ENCODE results near the gene RMDN2. TPM values are rescaled to one million over a fixed set of nuclear protein-coding genes. Genes with fewer than 3 reads are reported as not detected.

Gene RMDN2
- total RNA-seq, 2 donors from 2014 or later = 3.9 to 4.9 TPM

- peaks cover 12% of the 10 kb centered on the region for H3K9me3 ChIP-seq (ENCODE audit: control insufficient read depth, low read length)
- Mint-ChIP-seq H3K36me3 (ENCODE audit: low read depth) (peaks cover 18% of the 10 kb centered on the region), H3K27ac (no peak overlapping the region), H3K27me3 (ENCODE audit: insufficient read depth) (peaks cover 4% of the 10 kb centered on the region), H3K4me3 (no peak overlapping the region), H3K9me3 (peaks cover 41% of the 10 kb centered on the region), H3K4me1 (no peaks in the 10 kb centered on the region)
- H3K27me3 ChIP-seq (ENCODE audit: control insufficient read depth, insufficient read depth, low read length, poor library complexity, severe bottlenecking) = no peaks in the 10 kb centered on the region
- no peaks in the 10 kb centered on the region for H3K36me3 ChIP-seq (ENCODE audit: control insufficient read depth, insufficient read depth, low read length)
- WGBS, 2 experiments (ENCODE audit: insufficient coverage in 1 of 2, insufficient read length in 1 of 2) = 92 to 100% methylated on average over 1 of the region's 1 CpG
- no peak for DNase-seq
- no peak overlapping the region for H3K9ac ChIP-seq (ENCODE audit: extremely low read depth, low read length, poor library complexity, severe bottlenecking)
- H3K4me3 ChIP-seq (ENCODE audit: low read length) = no peak overlapping the region
- TF ChIP-seq CTCF (conservative IDR thresholded peaks at IDR 0.05) = no peak
- H3K4me1 ChIP-seq (ENCODE audit: control insufficient read depth, insufficient read depth, low read length) = no peaks in the 10 kb centered on the region
- no peak overlapping the region for H3K27ac ChIP-seq (ENCODE audit: low read depth, low read length)
Observed at GRCh38 chr2:38010995-38011394, 85.9 kb downstream of the RMDN2 start.

- no peak for TF ChIP-seq CTCF (conservative IDR thresholded peaks at IDR 0.05)
- H3K9me3 Mint-ChIP-seq = peaks cover 44% of the 10 kb centered on the region
- H3K27ac Mint-ChIP-seq = no peak overlapping the region
- H3K27me3 Mint-ChIP-seq (ENCODE audit: insufficient read depth) = peaks cover 4% of the 10 kb centered on the region
- no peak overlapping the region for H3K9ac ChIP-seq (ENCODE audit: extremely low read depth, low read length, poor library complexity, severe bottlenecking)
- no peak overlapping the region for H3K4me3 Mint-ChIP-seq
- no peaks in the 10 kb centered on the region for H3K36me3 ChIP-seq (ENCODE audit: control insufficient read depth, insufficient read depth, low read length)
- peaks cover under 1% of the 10 kb centered on the region for H3K4me1 ChIP-seq (ENCODE audit: control insufficient read depth, insufficient read depth, low read length)
- no peak overlapping the region for H3K4me3 ChIP-seq (ENCODE audit: low read length)
- no peaks in the 10 kb centered on the region for H3K27me3 ChIP-seq (ENCODE audit: control insufficient read depth, insufficient read depth, low read length, poor library complexity, severe bottlenecking)
- 86 to 87% methylated on average over 3 of the region's 3 CpGs for WGBS, 2 experiments (ENCODE audit: insufficient coverage in 1 of 2, insufficient read length in 1 of 2)
- no peak for DNase-seq
- peaks cover 20% of the 10 kb centered on the region for H3K36me3 Mint-ChIP-seq (ENCODE audit: low read depth)
- H3K27ac ChIP-seq (ENCODE audit: low read depth, low read length) = no peak overlapping the region
- peaks cover 12% of the 10 kb centered on the region for H3K9me3 ChIP-seq (ENCODE audit: control insufficient read depth, low read length)
- H3K4me1 Mint-ChIP-seq = peaks cover 5% of the 10 kb centered on the region
Observed at GRCh38 chr2:38013158-38013752, 88.2 kb downstream of the RMDN2 start.

- TF ChIP-seq CTCF (conservative IDR thresholded peaks at IDR 0.05) = no peak
- Mint-ChIP-seq H3K27ac (no peak overlapping the region), H3K36me3 (ENCODE audit: low read depth) (peaks cover 9% of the 10 kb centered on the region), H3K4me1 (peaks cover 9% of the 10 kb centered on the region), H3K9me3 (peaks cover 25% of the 10 kb centered on the region), H3K4me3 (no peak overlapping the region), H3K27me3 (ENCODE audit: insufficient read depth) (no peaks in the 10 kb centered on the region)
- peaks cover 7% of the 10 kb centered on the region for H3K9me3 ChIP-seq (ENCODE audit: control insufficient read depth, low read length)
- 88 to 100% methylated on average over 1 of the region's 1 CpG for WGBS, 2 experiments (ENCODE audit: insufficient coverage in 1 of 2, insufficient read length in 1 of 2)
- H3K36me3 ChIP-seq (ENCODE audit: control insufficient read depth, insufficient read depth, low read length) = no peaks in the 10 kb centered on the region
- H3K4me1 ChIP-seq (ENCODE audit: control insufficient read depth, insufficient read depth, low read length) = peaks cover 4% of the 10 kb centered on the region
- no peak overlapping the region for H3K4me3 ChIP-seq (ENCODE audit: low read length)
- DNase-seq = no peak
- no peak overlapping the region for H3K27ac ChIP-seq (ENCODE audit: low read depth, low read length)
- H3K27me3 ChIP-seq (ENCODE audit: control insufficient read depth, insufficient read depth, low read length, poor library complexity, severe bottlenecking) = no peaks in the 10 kb centered on the region
- H3K9ac ChIP-seq (ENCODE audit: extremely low read depth, low read length, poor library complexity, severe bottlenecking) = no peak overlapping the region
Observed at GRCh38 chr2:38016219-38016618, 91.1 kb downstream of the RMDN2 start.
